Gastrocnemius medialis (tissue), 4 donors: ENCODE results near the gene DSTYK.

ENCODE experiments used
- POLR2A ChIP-seq, 2 donors: fragments of 450-650 bp; IDR thresholded peaks; one replicate each; pipeline ENCODE4 v1.6.1; 2017; ENCODE audit warnings: antibody characterized with exemption in 2 of 2, mild to moderate bottlenecking in 2 of 2, moderate library complexity in 2 of 2
- TF ChIP-seq, protein P1 (sequence below), 5 experiments: fragments of 450-650 bp in 3 of 5; fragments of 200-600 bp in 2 of 5; sonication (generic) in 2 of 5; IDR thresholded peaks in 4 of 5; conservative IDR thresholded peaks in 1 of 5; 1 replicate in 4 of 5; 2 replicates in 1 of 5; pipeline ENCODE4 v1.5.1; 2016 to 2019; ENCODE audit warnings: antibody characterized with exemption in 5 of 5, mild to moderate bottlenecking in 3 of 5, moderate library complexity in 3 of 5

DNA sequence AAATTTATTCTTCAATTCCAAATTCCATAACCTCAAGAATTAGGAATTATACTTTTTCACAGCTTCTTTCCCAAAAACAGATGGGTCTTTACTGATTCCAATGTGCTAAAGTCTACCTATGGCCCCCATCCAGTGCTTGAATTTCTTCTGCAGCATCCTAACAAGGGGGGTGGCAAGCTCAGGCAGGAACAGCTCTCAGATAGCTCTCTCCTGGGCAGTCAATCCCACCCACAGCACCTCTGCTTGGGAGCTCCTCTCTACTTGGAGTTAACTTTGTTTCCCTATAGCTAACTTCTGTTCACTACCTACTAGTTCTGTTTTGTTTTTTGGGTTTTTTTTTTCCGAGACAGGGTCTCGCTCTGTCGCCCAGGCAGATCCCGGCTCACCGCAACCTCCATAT lies 101.8 kb downstream of the DSTYK start:
- TF ChIP-seq, protein P1, sequence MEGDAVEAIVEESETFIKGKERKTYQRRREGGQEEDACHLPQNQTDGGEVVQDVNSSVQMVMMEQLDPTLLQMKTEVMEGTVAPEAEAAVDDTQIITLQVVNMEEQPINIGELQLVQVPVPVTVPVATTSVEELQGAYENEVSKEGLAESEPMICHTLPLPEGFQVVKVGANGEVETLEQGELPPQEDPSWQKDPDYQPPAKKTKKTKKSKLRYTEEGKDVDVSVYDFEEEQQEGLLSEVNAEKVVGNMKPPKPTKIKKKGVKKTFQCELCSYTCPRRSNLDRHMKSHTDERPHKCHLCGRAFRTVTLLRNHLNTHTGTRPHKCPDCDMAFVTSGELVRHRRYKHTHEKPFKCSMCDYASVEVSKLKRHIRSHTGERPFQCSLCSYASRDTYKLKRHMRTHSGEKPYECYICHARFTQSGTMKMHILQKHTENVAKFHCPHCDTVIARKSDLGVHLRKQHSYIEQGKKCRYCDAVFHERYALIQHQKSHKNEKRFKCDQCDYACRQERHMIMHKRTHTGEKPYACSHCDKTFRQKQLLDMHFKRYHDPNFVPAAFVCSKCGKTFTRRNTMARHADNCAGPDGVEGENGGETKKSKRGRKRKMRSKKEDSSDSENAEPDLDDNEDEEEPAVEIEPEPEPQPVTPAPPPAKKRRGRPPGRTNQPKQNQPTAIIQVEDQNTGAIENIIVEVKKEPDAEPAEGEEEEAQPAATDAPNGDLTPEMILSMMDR (IDR thresholded peaks at IDR 0.05 in 4 of 5, conservative IDR thresholded peaks at IDR 0.05 in 1 of 5) = no peak
- TF ChIP-seq POLR2A (IDR thresholded peaks at IDR 0.05) = no peak
